Measurements from ENCODE around the gene EFCAB6. TPM values are rescaled to one million over a fixed set of nuclear protein-coding genes. Genes with fewer than 3 reads are reported as not detected.

Gene EFCAB6
- total and polyA plus RNA-seq, 8 donors, result 2.0 to 5.5 (median 3.5) TPM

- Histone ChIP-seq H3K9me3 (no peaks in the 10 kb centered on the region), H3K27ac (no peak overlapping the region), H3K36me3 (no peaks in the 10 kb centered on the region), H3K27me3 (no peaks in the 10 kb centered on the region), H3K4me3 (no peak overlapping the region), H3K4me1 (no peaks in the 10 kb centered on the region)
- TF ChIP-seq, protein P1, sequence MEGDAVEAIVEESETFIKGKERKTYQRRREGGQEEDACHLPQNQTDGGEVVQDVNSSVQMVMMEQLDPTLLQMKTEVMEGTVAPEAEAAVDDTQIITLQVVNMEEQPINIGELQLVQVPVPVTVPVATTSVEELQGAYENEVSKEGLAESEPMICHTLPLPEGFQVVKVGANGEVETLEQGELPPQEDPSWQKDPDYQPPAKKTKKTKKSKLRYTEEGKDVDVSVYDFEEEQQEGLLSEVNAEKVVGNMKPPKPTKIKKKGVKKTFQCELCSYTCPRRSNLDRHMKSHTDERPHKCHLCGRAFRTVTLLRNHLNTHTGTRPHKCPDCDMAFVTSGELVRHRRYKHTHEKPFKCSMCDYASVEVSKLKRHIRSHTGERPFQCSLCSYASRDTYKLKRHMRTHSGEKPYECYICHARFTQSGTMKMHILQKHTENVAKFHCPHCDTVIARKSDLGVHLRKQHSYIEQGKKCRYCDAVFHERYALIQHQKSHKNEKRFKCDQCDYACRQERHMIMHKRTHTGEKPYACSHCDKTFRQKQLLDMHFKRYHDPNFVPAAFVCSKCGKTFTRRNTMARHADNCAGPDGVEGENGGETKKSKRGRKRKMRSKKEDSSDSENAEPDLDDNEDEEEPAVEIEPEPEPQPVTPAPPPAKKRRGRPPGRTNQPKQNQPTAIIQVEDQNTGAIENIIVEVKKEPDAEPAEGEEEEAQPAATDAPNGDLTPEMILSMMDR (IDR thresholded peaks at IDR 0.05), result no peak
- ATAC-seq, result no peak
- intact Hi-C loops (cut with DNase I), result no loop called here
- no peak for DNase-seq
These were observed 88.3 kb downstream of the EFCAB6 start for GRCh38 chr22:43723816-43724215.

- TF ChIP-seq, protein P1 (IDR thresholded peaks at IDR 0.05), result no peak
- Histone ChIP-seq H3K27ac (no peak overlapping the region), H3K36me3 (no peaks in the 10 kb centered on the region), H3K4me1 (no peaks in the 10 kb centered on the region), H3K27me3 (no peaks in the 10 kb centered on the region), H3K4me3 (no peak overlapping the region), H3K9me3 (no peaks in the 10 kb centered on the region)
- DNase-seq (no peak), ATAC-seq (no peak)
- intact Hi-C loops (cut with DNase I), result no loop called here
These were observed 89.7 kb downstream of the EFCAB6 start for GRCh38 chr22:43722444-43722843.

GRCh38 chr22:43720716-43721115 lies 91.4 kb downstream of the EFCAB6 start:
- H3K27ac ChIP-seq, result no peak overlapping the region
- no peaks in the 10 kb centered on the region for H3K27me3 ChIP-seq
- no peaks in the 10 kb centered on the region for H3K9me3 ChIP-seq
- DNase-seq, result no peak
- intact Hi-C loops (cut with DNase I), result no loop called here
- H3K4me3 ChIP-seq, result no peak overlapping the region
- no peak for ATAC-seq
- H3K36me3 ChIP-seq, result no peaks in the 10 kb centered on the region
- no peaks in the 10 kb centered on the region for H3K4me1 ChIP-seq
- TF ChIP-seq, protein P1 (IDR thresholded peaks at IDR 0.05), result no peak

DNA sequence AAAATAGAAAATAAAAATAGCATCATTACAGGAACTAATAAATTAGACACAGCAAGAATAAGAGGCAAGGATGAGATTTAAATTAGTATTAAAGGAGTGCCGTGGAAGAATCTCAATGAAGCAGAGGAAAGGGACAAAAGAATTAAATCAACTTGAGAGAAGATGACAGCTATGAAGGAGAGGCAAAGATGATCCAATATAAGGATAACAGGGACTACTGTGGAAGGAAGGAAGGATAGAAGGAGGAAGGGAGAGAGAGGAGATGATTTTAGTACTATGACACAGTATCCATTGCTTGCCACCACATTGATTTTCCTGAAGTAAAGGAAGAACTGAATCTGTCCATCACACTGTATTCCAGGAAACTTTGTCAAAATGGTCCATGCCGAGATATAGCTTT lies 98.0 kb downstream of the EFCAB6 start:
- H3K9me3 ChIP-seq, result no peaks in the 10 kb centered on the region
- H3K27ac ChIP-seq, result no peak overlapping the region
- ATAC-seq (no peak), DNase-seq (no peak)
- no peaks in the 10 kb centered on the region for H3K27me3 ChIP-seq
- H3K4me1 ChIP-seq, result no peaks in the 10 kb centered on the region
- intact Hi-C loops (cut with DNase I), result no loop called here
- no peak overlapping the region for H3K4me3 ChIP-seq
- H3K36me3 ChIP-seq, result no peaks in the 10 kb centered on the region
- TF ChIP-seq, protein P1 (IDR thresholded peaks at IDR 0.05), result no peak

GRCh38 chr22:43711681-43712080 lies 100.4 kb downstream of the EFCAB6 start:
- Histone ChIP-seq H3K4me1 (no peaks in the 10 kb centered on the region), H3K4me3 (no peak overlapping the region), H3K36me3 (no peaks in the 10 kb centered on the region), H3K27me3 (no peaks in the 10 kb centered on the region), H3K27ac (no peak overlapping the region), H3K9me3 (no peaks in the 10 kb centered on the region)
- DNase-seq (no peak), ATAC-seq (no peak)
- intact Hi-C loops (cut with DNase I), result no loop called here
- TF ChIP-seq, protein P1 (IDR thresholded peaks at IDR 0.05), result no peak

Data from left lung (tissue), 10 donors.